HG03520 (cell line): ENCODE measurements around the gene CEP164.
"Not testable (repeated sequence)": the region's sequence is repeated elsewhere in the genome, so short reads cannot be mapped to it uniquely, and the experiment has no call there.

ENCODE experiments used
- ATAC-seq: cut with Tn5 transposase; IDR thresholded peaks from one replicate; pipeline ENCODE4 v1.9.1; 2021; ENCODE audit warnings: mild to moderate bottlenecking, moderate library complexity; ENCODE audit not compliant: unreplicated experiment

CEP164 gene

GRCh38 chr11:117303646-117304315 is 23.9 kb upstream of the CEP164 start:
- no peak for ATAC-seq

- no peak for ATAC-seq
Measured at GRCh38 chr11:117305145-117305544, 22.5 kb upstream of the CEP164 start.

GRCh38 chr11:117309310-117309709 is 18.3 kb upstream of the CEP164 start:
- no peak for ATAC-seq

- ATAC-seq, result no peak
Measured at GRCh38 chr11:117313091-117313490, 14.6 kb upstream of the CEP164 start.

GRCh38 chr11:117313828-117314768 is 13.6 kb upstream of the CEP164 start:
- no peak for ATAC-seq

GRCh38 chr11:117314840-117315239 is 12.8 kb upstream of the CEP164 start:
- ATAC-seq, result no peak

GRCh38 chr11:117315285-117316196 is 12.1 kb upstream of the CEP164 start:
- ATAC-seq, result no peak

GRCh38 chr11:117316197-117316961 is 11.3 kb upstream of the CEP164 start, which contains the start of gene BACE1:
TSS of gene BACE1 (minus strand) at chr11:117316256. CDS start at chr11:117315795, 461 bp downstream.
- no peak for ATAC-seq

GRCh38 chr11:117318738-117319137 is 8.9 kb upstream of the CEP164 start:
- no peak for ATAC-seq

GRCh38 chr11:117319214-117319840 is 8.3 kb upstream of the CEP164 start:
- ATAC-seq, result no peak

- not testable (repeated sequence) for ATAC-seq
Measured at GRCh38 chr11:117327255-117327566, 443 bp upstream of the CEP164 start.

GRCh38 chr11:117328375-117329010 is 839 bp downstream of the CEP164 start:
- ATAC-seq, result no peak

- ATAC-seq, result no peak
Measured at GRCh38 chr11:117332843-117333242, 5.2 kb downstream of the CEP164 start.

GRCh38 chr11:117333917-117334316 is 6.3 kb downstream of the CEP164 start:
- no peak for ATAC-seq

- ATAC-seq, result no peak
Measured at GRCh38 chr11:117334896-117335295, 7.2 kb downstream of the CEP164 start.

- no peak for ATAC-seq
Measured at GRCh38 chr11:117335399-117335798, 7.7 kb downstream of the CEP164 start.

- no peak for ATAC-seq
Measured at GRCh38 chr11:117337076-117337475, 9.4 kb downstream of the CEP164 start.

- ATAC-seq, result no peak
Measured at GRCh38 chr11:117345039-117345438, 17.4 kb downstream of the CEP164 start.

- ATAC-seq, result no peak
Measured at GRCh38 chr11:117354550-117354949, 26.9 kb downstream of the CEP164 start.
